VCaP (cell line): ENCODE results near the gene MGARP.

Experiments
- H3K27ac ChIP-seq: fragments of 450-650 bp; 2 replicates; pipeline ENCODE4 v1.5.1; 2017
- CTCF ChIP-seq: fragments of 450-650 bp; conservative IDR thresholded peaks from 2 replicates; pipeline ENCODE4 v1.5.1; 2017; ENCODE audit warnings: mild to moderate bottlenecking, moderate library complexity

Gene MGARP

GRCh38 chr4:139221687-139222086 lies 58.3 kb downstream of the MGARP start:
- TF ChIP-seq CTCF: no peak
- no peak overlapping the region for H3K27ac ChIP-seq

GRCh38 chr4:139219450-139220055 lies 60.5 kb downstream of the MGARP start:
- no peak for TF ChIP-seq CTCF
- H3K27ac ChIP-seq: no peak overlapping the region
